Nephron (organoid): ENCODE results near the gene ZNF688.
A peak's percentile ranks its signal among the peaks of the same experiment; 100 is the strongest.

Source experiments
- H3K27ac Mint-ChIP-seq, 3 experiments: 2 replicates each; pipeline ENCODE4 v1.8.0; 2020; ENCODE audit warnings: mixed read lengths in 3 of 3, mild to moderate bottlenecking in 2 of 3, moderate library complexity in 1 of 3
- H3K27me3 Mint-ChIP-seq: 2 replicates; pipeline ENCODE4 v1.8.0; 2021; ENCODE audit warnings: low read depth, mild to moderate bottlenecking, moderate library complexity, mixed read lengths
- H3K36me3 Mint-ChIP-seq: 2 replicates; pipeline ENCODE4 v1.8.0; 2020; ENCODE audit warnings: low read depth, mixed read lengths
- H3K4me1 Mint-ChIP-seq: 2 replicates; pipeline ENCODE4 v1.8.0; 2020; ENCODE audit warnings: mixed read lengths
- H3K4me3 Mint-ChIP-seq, 3 experiments: 2 replicates each; pipeline ENCODE4 v1.8.0; 2020; ENCODE audit warnings: mild to moderate bottlenecking in 3 of 3, mixed read lengths in 3 of 3, moderate library complexity in 2 of 3
- H3K9me3 Mint-ChIP-seq: 2 replicates; pipeline ENCODE4 v1.8.0; 2020; ENCODE audit warnings: mixed read lengths
- CTCF ChIP-seq, 3 experiments: fragments of 200-600 bp; sonication (generic); IDR thresholded peaks; one replicate each; pipeline ENCODE4 v1.5.0; 2021; ENCODE audit warnings: antibody characterized with exemption in 3 of 3; ENCODE audit not compliant: unreplicated experiment in 3 of 3

The ZNF688 gene

GRCh38 chr16:30561089-30561816, 10.3 kb downstream of the ZNF688 start:
- Mint-ChIP-seq H3K4me3 (peak overlapping the region; percentile 22 to 71 (median 52)), H3K36me3 (peaks cover 2% of the 10 kb centered on the region), H3K27ac (peak overlapping the region; percentile 71 to 91 (median 90)), H3K9me3 (no peaks in the 10 kb centered on the region), H3K27me3 (no peaks in the 10 kb centered on the region), H3K4me1 (peaks cover 6% of the 10 kb centered on the region)
- TF ChIP-seq CTCF (IDR thresholded peaks at IDR 0.05; ENCODE audit: unreplicated experiment in 3 of 3), result no peak

GRCh38 chr16:30559690-30560089, 11.8 kb downstream of the ZNF688 start:
- TF ChIP-seq CTCF (IDR thresholded peaks at IDR 0.05; ENCODE audit: unreplicated experiment in 3 of 3), result no peak
- Mint-ChIP-seq H3K4me3 (peak overlapping the region; percentile 62 to 74 (median 68)), H3K27ac (peak overlapping the region; percentile 65 to 92 (median 74)), H3K9me3 (no peaks in the 10 kb centered on the region), H3K36me3 (peaks cover 6% of the 10 kb centered on the region), H3K4me1 (peaks cover 10% of the 10 kb centered on the region), H3K27me3 (no peaks in the 10 kb centered on the region)

GRCh38 chr16:30558789-30559377, 12.6 kb downstream of the ZNF688 start:
- peaks cover 16% of the 10 kb centered on the region for H3K4me1 Mint-ChIP-seq
- no peaks in the 10 kb centered on the region for H3K9me3 Mint-ChIP-seq
- peak overlapping the region; percentile 90 to 95 (median 94) for H3K4me3 Mint-ChIP-seq
- peak overlapping the region; percentile 65 to 98 (median 92) for H3K27ac Mint-ChIP-seq
- H3K36me3 Mint-ChIP-seq, result peaks cover 14% of the 10 kb centered on the region
- no peak for TF ChIP-seq CTCF (IDR thresholded peaks at IDR 0.05; ENCODE audit: unreplicated experiment in 3 of 3)
- no peaks in the 10 kb centered on the region for H3K27me3 Mint-ChIP-seq

- Mint-ChIP-seq H3K27ac (peak within 1 kb of the TSS; percentile 74 to 98 (median 93)), H3K27me3 (no peaks in the 10 kb centered on the region), H3K4me3 (peak within 1 kb of the TSS; percentile 90 to 95 (median 94)), H3K36me3 (peaks cover 21% of the 10 kb centered on the region), H3K4me1 (peaks cover 22% of the 10 kb centered on the region), H3K9me3 (no peaks in the 10 kb centered on the region)
- no peak for TF ChIP-seq CTCF (IDR thresholded peaks at IDR 0.05; ENCODE audit: unreplicated experiment in 3 of 3)
Measured at GRCh38 chr16:30557957-30558788, 13.3 kb downstream of the ZNF688 start, which contains the start of gene ZNF764. ZNF764 (minus strand) TSS chr16:30558374; CDS start chr16:30558182, 192 bp downstream.

GRCh38 chr16:30557707-30557956, 13.9 kb downstream of the ZNF688 start:
- Mint-ChIP-seq H3K27ac (peak overlapping the region; percentile 74 to 93 (median 89)), H3K9me3 (no peaks in the 10 kb centered on the region), H3K4me3 (peak overlapping the region; percentile 90 to 94 (median 91)), H3K27me3 (no peaks in the 10 kb centered on the region), H3K4me1 (peaks cover 22% of the 10 kb centered on the region), H3K36me3 (peaks cover 25% of the 10 kb centered on the region)
- no peak for TF ChIP-seq CTCF (IDR thresholded peaks at IDR 0.05; ENCODE audit: unreplicated experiment in 3 of 3)
